Measurements from ENCODE around the gene C1orf167. TPM values are rescaled to one million over a fixed set of nuclear protein-coding genes. Genes with fewer than 3 reads are reported as not detected.

C1orf167 gene
- total and polyA plus RNA-seq, 2 of the 8 experiments (the other 6 are each of a cell fraction or from before 2014, with no cell fraction given): 0.70 to 1.3 TPM

- TF ChIP-seq CHD7 (IDR thresholded peaks at IDR 0.05; ENCODE audit: insufficient replicate concordance, low read length): no peak
Observed at GRCh38 chr1:11725616-11726015, 36.4 kb upstream of the C1orf167 start (continued).
